HT1080 (cell line): Measurements from ENCODE around the gene ASB2. TPM values are rescaled to one million over a fixed set of nuclear protein-coding genes. Genes with fewer than 3 reads are reported as not detected.

Source experiments
- DNase-seq: peaks from one replicate; pipeline ENCODE4 v3.0.0-alpha.2; 2015; ENCODE audit warnings: low read depth
- polyA plus RNA-seq, 2 experiments: library from polyadenylated mRNA; depleted of rRNA; stranded (reverse); fragments of >200 nt; gene quantifications; 2 replicates each; pipeline ENCODE4 v1.2.3, GENCODE V29; 2015
- total RNA-seq: library from RNA; depleted of rRNA; stranded (reverse); fragments of >200 nt; shearing (Covaris generic); gene quantifications from 2 replicates; pipeline ENCODE4 v1.2.3, GENCODE V29; 2014; rRNA removed

Gene ASB2
- total RNA-seq: not detected in 2 replicates
- polyA plus RNA-seq (2015; cell fraction: cytosol; rRNA removed): 0.11 TPM in 1 of 2 replicates, not detected in the other
- 0.10 TPM in 1 of 2 replicates, not detected in the other for polyA plus RNA-seq (2015; cell fraction: nucleus; rRNA removed)

GRCh38 chr14:93976477-93977057 is at the start of gene ASB2:
ASB2 (minus strand) TSS chr14:93976570; CDS start chr14:93964539, 12,031 bp downstream.
- no peak for DNase-seq

GRCh38 chr14:94025720-94026119 is 49.4 kb upstream of the ASB2 start:
- no peak for DNase-seq

DNA sequence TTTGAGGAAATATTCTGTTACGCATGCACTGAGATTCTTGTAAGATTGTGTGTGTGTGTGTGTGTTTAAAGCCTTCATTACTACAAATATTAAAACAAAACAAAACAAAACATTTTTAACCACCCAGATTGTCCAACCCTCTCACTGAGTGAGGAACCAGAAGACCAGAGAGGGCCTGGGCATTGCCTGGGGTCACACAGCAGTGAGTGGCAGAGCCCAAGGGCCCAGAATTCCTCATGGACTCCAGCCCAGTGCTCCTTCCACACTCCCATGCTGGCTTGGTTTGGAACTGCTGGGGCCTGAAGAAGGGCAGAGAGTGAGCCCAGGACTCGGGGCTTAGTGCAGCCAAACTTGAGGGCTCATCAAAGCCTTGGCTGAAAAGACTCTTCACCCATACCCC is 48.2 kb upstream of the ASB2 start:
- no peak for DNase-seq

DNA sequence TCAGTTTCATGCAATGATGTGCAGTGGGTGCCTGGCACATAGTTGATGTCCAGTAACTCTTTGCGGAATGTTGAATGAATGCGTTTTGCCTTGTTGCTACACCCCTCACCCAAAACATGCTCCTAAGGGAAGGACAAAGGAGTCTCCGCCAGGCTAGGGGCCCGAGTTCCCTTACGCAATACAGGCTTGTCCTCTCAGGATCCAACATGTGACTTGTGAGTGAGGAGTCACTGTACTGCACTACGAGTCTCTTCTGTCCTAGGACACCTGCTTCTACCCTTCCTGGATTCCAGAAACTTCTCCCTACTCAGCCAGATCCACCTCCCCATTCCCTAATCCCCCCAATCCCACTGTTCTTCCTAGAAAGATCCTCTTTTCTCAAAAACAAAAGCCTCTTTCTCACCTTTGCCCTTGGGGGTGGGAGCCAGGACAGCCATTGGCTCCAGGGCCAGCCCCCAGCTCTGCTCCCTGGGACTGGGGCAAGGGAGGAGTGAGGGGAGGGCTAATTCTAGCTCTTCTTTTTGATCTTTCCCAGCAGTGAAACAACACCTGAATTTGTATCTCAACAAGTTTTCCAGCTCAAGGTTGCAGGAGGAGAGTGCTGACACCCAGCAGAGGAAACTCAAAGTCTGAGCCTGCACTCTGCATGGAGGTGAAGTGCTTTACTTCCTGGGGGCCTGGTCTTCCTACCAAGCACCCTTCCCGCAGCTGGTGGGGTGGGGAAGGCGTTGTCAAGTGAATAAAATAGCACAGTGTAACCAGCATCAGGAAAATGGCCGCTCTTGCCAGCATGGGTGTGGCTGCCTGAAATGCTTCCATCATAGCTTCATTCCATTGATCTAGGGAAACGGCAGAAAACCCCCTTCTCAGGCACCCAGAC is 46.4 kb upstream of the ASB2 start:
- DNase-seq: no peak

DNA sequence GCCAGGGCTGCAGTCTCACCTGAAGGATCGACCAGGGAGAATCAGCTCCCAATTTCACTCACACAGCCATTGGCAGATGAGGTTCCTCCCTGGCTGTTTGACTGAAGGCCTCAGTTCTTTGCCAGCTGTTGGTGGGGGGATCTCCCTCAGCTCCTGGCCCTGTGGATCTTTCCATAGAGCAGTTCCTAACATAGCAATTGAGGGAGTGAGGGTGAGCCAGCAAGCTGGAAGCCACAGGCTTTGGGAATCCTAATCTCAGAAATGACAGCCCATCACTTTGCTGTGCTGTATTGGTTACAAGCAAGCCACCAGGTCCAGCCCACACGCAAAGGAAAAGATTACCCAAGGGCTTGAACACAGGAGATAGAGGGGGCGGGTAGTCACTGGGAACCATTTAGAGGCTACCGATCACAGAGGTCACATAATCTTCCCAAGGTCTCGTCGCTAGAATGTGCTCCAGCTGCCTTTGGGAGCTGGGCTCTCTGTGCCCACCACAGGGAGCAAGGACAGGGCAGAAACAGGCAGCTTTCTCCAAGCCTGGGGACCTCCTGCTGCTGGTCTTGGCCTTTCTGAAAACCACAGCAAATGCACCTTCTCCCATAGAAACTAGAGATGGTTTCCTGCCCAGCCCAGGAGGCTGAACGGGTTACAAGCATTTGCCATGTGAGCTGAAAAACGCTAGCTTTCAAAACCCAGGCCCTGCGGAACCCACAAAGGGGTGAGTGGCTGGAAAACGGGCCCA is 45.2 kb upstream of the ASB2 start:
- DNase-seq: no peak

- DNase-seq: peak; percentile 84
Measured at GRCh38 chr14:94021001-94021400, 44.6 kb upstream of the ASB2 start.

- no peak for DNase-seq
Measured at GRCh38 chr14:94020267-94020666, 43.9 kb upstream of the ASB2 start.

DNA sequence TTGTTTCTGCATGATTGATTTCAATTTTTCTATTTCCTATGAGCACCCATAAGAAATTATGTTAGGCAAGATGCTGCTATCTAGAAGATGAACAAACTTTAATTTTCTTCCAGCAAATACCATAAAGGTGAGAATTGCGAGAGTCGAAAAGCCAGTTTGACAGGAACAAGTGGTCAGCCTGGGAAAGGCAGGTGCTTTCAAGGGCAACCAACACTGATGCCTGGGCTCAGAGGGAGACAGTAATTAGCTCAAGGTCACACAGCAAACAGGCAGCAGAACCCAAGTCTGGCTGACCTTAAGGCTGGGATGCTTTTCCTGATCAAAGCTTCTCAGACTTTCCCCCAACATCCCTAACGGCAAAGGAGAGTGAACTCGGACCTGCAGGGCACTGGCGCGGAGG is 43.0 kb upstream of the ASB2 start:
- DNase-seq: no peak

GRCh38 chr14:94018308-94018707 is 41.9 kb upstream of the ASB2 start:
- DNase-seq: no peak

DNA sequence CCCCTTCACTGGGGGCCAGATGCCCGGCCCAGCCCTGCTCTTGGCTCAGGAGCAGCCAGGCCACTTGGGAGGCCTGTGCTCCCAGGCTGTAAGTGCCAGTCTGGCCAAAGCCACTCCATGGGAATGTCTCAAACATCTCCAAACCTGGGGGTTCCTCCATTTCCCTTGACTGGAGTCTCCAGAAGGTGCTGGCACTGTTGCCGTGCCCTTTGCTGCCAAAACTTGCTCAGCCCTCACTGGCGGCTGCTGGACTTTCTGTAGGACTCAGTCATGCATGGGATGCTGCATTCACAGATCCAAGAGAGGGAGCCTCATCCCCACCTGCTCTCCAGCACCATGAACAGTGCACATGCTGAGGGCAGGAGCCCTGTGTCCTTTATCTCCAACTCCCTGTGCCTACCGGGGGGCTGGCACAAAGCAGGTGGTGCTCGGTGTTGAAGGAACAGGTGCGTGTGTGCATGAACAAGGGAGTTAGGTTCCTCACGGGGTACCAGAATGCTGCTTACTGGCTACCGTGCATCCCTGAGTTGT is 40.1 kb upstream of the ASB2 start:
- no peak for DNase-seq

DNA sequence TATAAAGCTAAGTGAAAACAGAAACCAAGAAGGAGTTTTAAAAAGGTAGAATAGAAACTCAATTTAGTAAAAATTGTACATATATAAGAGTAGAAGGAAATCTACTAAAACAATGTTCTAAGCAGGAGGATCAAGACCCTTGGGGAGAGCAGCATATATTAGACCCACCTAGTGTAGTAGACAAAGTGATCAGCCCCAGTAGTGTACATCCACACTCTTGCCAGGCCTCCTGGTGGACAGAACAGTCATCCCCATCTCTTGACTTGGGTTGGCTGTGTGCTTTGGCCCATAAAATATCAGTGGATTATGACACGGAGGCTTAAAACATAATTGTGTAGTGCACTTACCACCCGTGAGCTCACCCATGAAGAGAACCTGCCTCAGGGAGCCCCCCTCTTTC is 38.9 kb upstream of the ASB2 start:
- no peak for DNase-seq

- DNase-seq: no peak
Measured at GRCh38 chr14:94014382-94014781, 38.0 kb upstream of the ASB2 start.

DNA sequence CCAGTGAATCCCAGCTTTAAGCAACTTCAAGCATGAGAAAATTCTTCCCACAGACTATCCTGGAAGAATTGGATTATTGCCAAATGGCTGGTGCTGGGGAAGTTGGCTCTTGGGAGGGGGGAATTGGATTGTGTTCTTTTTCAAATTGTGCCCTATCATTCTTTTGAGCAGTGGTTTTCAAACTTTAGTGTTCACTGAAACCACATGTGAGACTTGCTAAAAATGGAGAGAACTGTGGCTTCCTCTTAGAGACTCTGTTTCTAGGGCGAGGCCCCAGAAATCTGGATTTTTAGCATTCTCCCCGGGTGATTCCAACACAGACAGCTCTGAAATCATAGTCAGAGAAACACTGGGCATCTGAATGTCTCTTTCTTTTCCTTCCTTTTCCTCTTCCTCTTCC is 35.4 kb upstream of the ASB2 start:
- no peak for DNase-seq

- DNase-seq: no peak
Measured at GRCh38 chr14:94010625-94011024, 34.3 kb upstream of the ASB2 start.

- DNase-seq: peak; percentile 67
Measured at GRCh38 chr14:94009767-94010166, 33.4 kb upstream of the ASB2 start.

DNA sequence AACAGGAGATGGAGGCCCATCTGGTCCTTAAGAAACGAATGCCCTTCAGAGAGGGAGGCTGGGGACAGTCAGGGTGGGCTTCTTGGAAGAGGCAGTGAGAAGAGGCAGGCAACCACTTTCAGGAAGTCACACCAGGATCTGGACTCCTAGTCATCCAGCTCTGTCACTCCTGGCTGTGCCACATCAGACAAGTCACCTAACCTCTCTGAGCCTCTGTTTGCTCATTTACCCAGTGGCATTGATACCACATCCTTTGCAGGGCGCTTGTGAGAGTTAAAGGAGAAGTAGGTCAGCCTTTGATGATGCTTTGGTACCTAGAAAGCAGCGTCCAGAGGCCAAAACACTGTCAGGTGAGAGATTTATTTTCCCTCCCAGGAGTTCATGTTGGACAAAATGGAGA is 31.9 kb upstream of the ASB2 start:
- DNase-seq: no peak

GRCh38 chr14:94005324-94006073 is 29.1 kb upstream of the ASB2 start:
- DNase-seq: no peak

- DNase-seq: no peak
Measured at GRCh38 chr14:94004015-94004414, 27.6 kb upstream of the ASB2 start.

GRCh38 chr14:94003397-94003796 is 27.0 kb upstream of the ASB2 start:
- DNase-seq: no peak

- DNase-seq: peak; percentile 59
Measured at GRCh38 chr14:94001501-94002396, 25.4 kb upstream of the ASB2 start.
